Heart right ventricle (tissue), 16 donors: ENCODE measurements around the gene CD300LF. TPM values are rescaled to one million over a fixed set of nuclear protein-coding genes. Genes with fewer than 3 reads are reported as not detected.

Experiments
- ATAC-seq, 8 donors: fragments of 200-7000 bp; cut with Tn5 transposase; one replicate each; pipeline ENCODE4 v1.9.1; 2020; ENCODE audit warnings: mild to moderate bottlenecking in 8 of 8, moderate library complexity in 8 of 8, moderate number of reproducible peaks in 1 of 8
- DNase-seq, 2 donors: peaks; one replicate each; pipeline ENCODE4 v3.0.0-alpha.2; 2020
- H3K27ac ChIP-seq, 10 donors: fragments of 200-600 bp; sonication (generic) in 2 of 10; one replicate each; pipeline versions ENCODE4 v1.5.0 to v1.8.0; 2020 to 2022; ENCODE audit warnings: mild to moderate bottlenecking in 3 of 10
- H3K27me3 ChIP-seq, 7 donors: fragments of 200-600 bp; one replicate each; pipeline ENCODE4 v1.8.0; 2021 to 2022; ENCODE audit warnings: mild to moderate bottlenecking in 2 of 7
- H3K36me3 ChIP-seq, 9 donors: fragments of 200-600 bp; sonication (generic) in 1 of 9; one replicate each; pipeline versions ENCODE4 v1.5.0 to v1.8.0; 2020 to 2022; ENCODE audit warnings: mild to moderate bottlenecking in 2 of 9
- H3K4me1 ChIP-seq, 9 donors: fragments of 200-600 bp; sonication (generic) in 1 of 9; one replicate each; pipeline versions ENCODE4 v1.5.0 to v1.8.0; 2020 to 2022; ENCODE audit warnings: mild to moderate bottlenecking in 4 of 9
- H3K4me3 ChIP-seq, 10 donors: fragments of 200-600 bp; sonication (generic) in 2 of 10; one replicate each; pipeline versions ENCODE4 v1.5.0 to v1.8.0; 2020 to 2022; ENCODE audit warnings: mild to moderate bottlenecking in 7 of 10, moderate library complexity in 2 of 10
- H3K9me3 ChIP-seq, 11 donors: fragments of 200-600 bp in 10 of 11; sonication (generic) in 2 of 11; one replicate each; pipeline versions ENCODE4 v1.5.0 to v1.8.0; 2013 to 2022; ENCODE audit warnings: mild to moderate bottlenecking in 2 of 11, control low read depth in 1 of 11, moderate library complexity in 1 of 11
- WGBS, 2 donors: extraction: QIAGEN DNeasy Blood & Tissue Kit; methylation state at CpG; one replicate each; pipeline ENCODE4 v1.1.7; 2013; ENCODE audit warnings: inconsistent platforms in 1 of 2; 5-methylcytosine and 5-hydroxymethylcytosine counted together
- intact Hi-C, 10 donors: fragments of 100-400 bp; cut with DNase I; formaldehyde crosslinking; loops; one replicate each; pipeline versions ENCODE4 v1.11.1 to v1.14.2; 2022
- polyA plus RNA-seq, 2 donors: library from polyadenylated mRNA; stranded (reverse); fragments of 200-250 nt; gene quantifications; one replicate each; pipeline ENCODE4 v1.2.3, GENCODE V29; 2013
- total RNA-seq, 10 donors: library from RNA; stranded (reverse); fragmentation: NEBNext Ultra II Directional in 3 of 10; extraction: Animal tissue kit (Norgen Biotek cat#: 25700) in 3 of 10; gene quantifications; one replicate each; pipeline versions ENCODE4 v1.2.1 to v1.2.4, GENCODE V29; 2021 to 2023
- TF ChIP-seq, protein P1 (sequence below), 9 donors: fragments of 200-600 bp; sonication (generic) in 2 of 9; IDR thresholded peaks; one replicate each; pipeline versions ENCODE4 v1.5.0 to v1.8.0; 2021 to 2022; ENCODE audit warnings: antibody characterized with exemption in 9 of 9, mild to moderate bottlenecking in 5 of 9, moderate library complexity in 1 of 9
- donor health status: Arrhythmogenic right ventricular cardiomyopathy.
- donor health status: ischemic (EF 13 %, LVEDD 7.1; RV severe dilation, severe dysfunction).
- donor health status: healthy with polysubstance abuse.
- donor health status: DM: no; HTN: yes; CAD: no.
- donor health status: DM: no; HTN: no; CAD: no.
- donor health status: ischemic (EF 25% LVEDD 6.9; RV normal size, moderate dysfunction).
- donor health status: ischemic (EF 25% LVEDD 5.7; RV mildly dilated, moderate dysfunction).
- donor health status: healthy.
- donor health status: DM: yes; HTN: yes; CAD: no.
- donor health status: Ischemic cardiomyopathy.
- donor health status: ischemic (EF 35%, LVEDD 5.7; RV mildly dilated, moderate dysfunction).
- donor health status: nonischemic (EF 11% LVEDD 7.7; RV severe dilation, severe dysfunction).
- donor health status: DM: yes; HTN: yes; CAD: no.
- donor health status: PGD.
- donor health status: ischemic (EF 29% LVEDD 5.4; RV normal size, mild dysfunction).
- donor health status: nonischemic (EF 23%, LVEDD 6.1; RV moderate dilation, normal function).

The CD300LF gene
- total and polyA plus RNA-seq, 12 donors: 0.13 to 4.5 (median 0.34) TPM; not detected in 3

DNA sequence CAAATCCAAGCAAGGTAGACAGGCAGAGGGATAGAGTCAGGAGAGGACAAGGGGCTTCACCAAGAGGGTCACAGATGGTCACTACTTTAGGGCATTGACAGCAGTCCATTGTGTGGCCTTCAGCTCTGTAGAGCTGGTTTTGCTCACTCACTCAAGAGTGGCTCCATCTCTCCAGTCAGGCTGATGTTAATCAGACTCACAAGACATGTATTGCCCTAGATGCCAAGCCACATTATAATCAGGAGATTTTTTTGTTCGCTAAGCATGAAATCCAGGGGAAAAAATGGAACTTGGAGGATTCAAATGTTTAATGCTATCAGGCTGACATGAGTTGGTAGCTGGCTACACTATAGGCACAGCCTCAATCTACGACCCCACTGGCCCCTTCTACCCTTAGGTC lies 32.5 kb downstream of the CD300LF start:
- peaks cover 0 to 43% (median 10%) of the 10 kb centered on the region in 7 donors for H3K27me3 ChIP-seq
- peaks cover 0 to 26% (median 18%) of the 10 kb centered on the region in 9 donors for H3K4me1 ChIP-seq
- no peak overlapping the region for H3K4me3 ChIP-seq
- DNase-seq (no peak), ATAC-seq (no peak)
- no peaks in the 10 kb centered on the region for H3K9me3 ChIP-seq
- 77 to 79% methylated on average over 2 of the region's 2 CpGs for WGBS, 2 donors
- no peaks in the 10 kb centered on the region for H3K36me3 ChIP-seq
- TF ChIP-seq, protein P1, sequence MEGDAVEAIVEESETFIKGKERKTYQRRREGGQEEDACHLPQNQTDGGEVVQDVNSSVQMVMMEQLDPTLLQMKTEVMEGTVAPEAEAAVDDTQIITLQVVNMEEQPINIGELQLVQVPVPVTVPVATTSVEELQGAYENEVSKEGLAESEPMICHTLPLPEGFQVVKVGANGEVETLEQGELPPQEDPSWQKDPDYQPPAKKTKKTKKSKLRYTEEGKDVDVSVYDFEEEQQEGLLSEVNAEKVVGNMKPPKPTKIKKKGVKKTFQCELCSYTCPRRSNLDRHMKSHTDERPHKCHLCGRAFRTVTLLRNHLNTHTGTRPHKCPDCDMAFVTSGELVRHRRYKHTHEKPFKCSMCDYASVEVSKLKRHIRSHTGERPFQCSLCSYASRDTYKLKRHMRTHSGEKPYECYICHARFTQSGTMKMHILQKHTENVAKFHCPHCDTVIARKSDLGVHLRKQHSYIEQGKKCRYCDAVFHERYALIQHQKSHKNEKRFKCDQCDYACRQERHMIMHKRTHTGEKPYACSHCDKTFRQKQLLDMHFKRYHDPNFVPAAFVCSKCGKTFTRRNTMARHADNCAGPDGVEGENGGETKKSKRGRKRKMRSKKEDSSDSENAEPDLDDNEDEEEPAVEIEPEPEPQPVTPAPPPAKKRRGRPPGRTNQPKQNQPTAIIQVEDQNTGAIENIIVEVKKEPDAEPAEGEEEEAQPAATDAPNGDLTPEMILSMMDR (IDR thresholded peaks at IDR 0.05): no peak
- H3K27ac ChIP-seq: no peak overlapping the region
- intact Hi-C loops: no loop called here

DNA sequence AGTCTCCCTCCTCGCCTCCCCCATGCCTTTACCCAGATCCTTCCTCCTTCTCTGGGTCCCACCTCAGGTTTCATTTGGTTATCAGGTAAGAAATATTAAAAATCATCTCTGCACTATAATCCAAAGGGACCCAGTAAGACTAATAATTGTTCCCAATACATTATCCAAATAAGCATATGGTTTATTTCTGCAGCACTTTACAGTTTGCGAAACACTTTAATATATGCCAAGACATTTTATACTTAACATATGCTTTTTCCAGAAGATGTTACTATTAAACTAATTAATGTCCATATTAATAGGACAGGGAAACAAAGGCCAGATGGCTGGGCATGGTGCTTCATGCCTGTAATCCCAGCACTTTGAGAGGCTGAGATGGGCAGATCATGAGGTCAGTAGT lies 33.3 kb downstream of the CD300LF start:
- no peak for ATAC-seq
- Histone ChIP-seq H3K27ac (no peak overlapping the region), H3K4me3 (no peak overlapping the region), H3K4me1 (peaks cover 0 to 26% (median 18%) of the 10 kb centered on the region in 9 donors), H3K27me3 (peaks cover 0 to 45% (median 7%) of the 10 kb centered on the region in 7 donors), H3K9me3 (no peaks in the 10 kb centered on the region), H3K36me3 (no peaks in the 10 kb centered on the region)
- TF ChIP-seq, protein P1 (IDR thresholded peaks at IDR 0.05): no peak
- intact Hi-C loops: no loop called here
- no peak for DNase-seq
- WGBS, 2 donors: 84 to 86% methylated on average over 2 of the region's 2 CpGs

DNA sequence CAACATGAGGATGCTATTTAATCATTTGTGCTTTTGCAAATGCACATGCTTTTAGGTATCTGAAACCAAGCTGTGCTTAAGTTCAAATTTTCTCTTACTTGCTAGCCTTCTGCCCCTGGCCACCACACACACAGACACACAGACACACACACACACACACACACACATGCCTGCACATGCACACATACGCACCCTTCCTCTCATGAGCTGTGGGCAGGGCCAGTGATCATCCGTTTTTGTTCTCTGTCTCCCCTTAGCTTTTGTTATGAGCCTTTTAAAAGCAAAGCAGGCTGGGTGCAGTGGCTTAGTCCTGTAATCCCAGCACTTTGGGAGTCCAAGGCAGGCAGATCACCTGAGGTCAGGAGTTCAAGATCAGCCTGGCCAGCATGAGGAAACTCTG lies 34.2 kb downstream of the CD300LF start:
- H3K27ac ChIP-seq: peak overlapping the region in 2 of 10 donors; percentile 54 to 79
- WGBS, 2 donors: 16 to 22% methylated on average over 2 of the region's 2 CpGs
- no peaks in the 10 kb centered on the region for H3K9me3 ChIP-seq
- no peaks in the 10 kb centered on the region for H3K36me3 ChIP-seq
- ATAC-seq (no peak), DNase-seq (no peak)
- peaks cover 0 to 26% (median 18%) of the 10 kb centered on the region in 9 donors for H3K4me1 ChIP-seq
- TF ChIP-seq, protein P1 (IDR thresholded peaks at IDR 0.05): no peak
- no peak overlapping the region for H3K4me3 ChIP-seq
- intact Hi-C loops: no loop called here
- peaks cover 0 to 45% (median 6%) of the 10 kb centered on the region in 7 donors for H3K27me3 ChIP-seq

DNA sequence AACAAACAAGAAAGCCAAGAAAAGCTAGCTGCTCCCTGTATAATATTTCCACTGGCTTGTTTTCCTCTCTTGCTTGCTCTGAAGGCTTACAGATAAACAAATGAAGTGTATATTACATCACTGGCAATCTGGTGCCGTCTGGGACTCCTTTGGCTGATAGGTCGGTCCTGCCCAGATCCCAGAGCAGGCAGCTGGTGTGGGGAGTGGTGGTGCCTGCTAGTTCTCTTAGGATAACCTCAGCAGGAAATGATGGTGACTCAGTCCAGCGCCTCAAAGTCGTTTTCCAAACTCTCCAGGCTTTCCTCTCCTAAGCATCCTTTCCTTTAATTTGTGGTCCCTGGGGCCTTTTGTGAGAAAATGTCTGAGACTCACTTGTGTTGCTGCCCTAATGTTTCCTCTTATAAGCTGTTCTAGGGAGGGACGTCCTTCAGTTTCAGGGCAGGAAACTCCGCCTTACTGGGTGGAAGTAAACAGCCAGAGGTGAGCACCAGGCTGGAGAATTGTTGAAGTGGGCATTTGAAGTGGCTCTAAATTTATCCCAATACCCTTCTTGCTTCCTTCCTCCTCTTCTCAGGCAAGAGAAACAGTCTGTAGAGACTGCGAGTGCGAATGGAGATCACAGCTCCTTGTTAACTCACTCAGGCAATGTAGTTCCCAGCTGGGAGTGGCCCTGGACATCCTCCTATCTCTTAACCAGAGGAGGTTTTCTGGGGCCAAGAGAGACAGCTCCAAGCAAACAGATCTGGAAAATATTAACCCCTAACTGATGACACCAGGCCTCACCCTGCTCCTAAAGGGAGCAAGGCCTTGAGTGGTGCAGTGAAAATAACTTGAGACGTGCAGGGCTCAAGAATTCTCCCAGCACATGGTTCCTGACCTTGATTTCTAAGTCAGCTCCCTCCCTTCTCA lies 34.9 kb downstream of the CD300LF start:
- peak; percentile 64 to 91 (median 83) for ATAC-seq
- TF ChIP-seq, protein P1 (IDR thresholded peaks at IDR 0.05): no peak

More for the DNA sequence above, 34.9 kb downstream of the CD300LF start:
- Histone ChIP-seq H3K27me3 (peaks cover 0 to 45% (median 6%) of the 10 kb centered on the region in 7 donors), H3K27ac (peak overlapping the region in 5 of 10 donors; percentile 4 to 79 (median 54)), H3K4me3 (no peak overlapping the region), H3K4me1 (peaks cover 0 to 26% (median 18%) of the 10 kb centered on the region in 9 donors), H3K9me3 (no peaks in the 10 kb centered on the region), H3K36me3 (no peaks in the 10 kb centered on the region)
- intact Hi-C loops: no loop called here
- peak; percentile 34 to 38 for DNase-seq
- WGBS, 2 donors: 13 to 14% methylated on average over 9 of the region's 9 CpGs
